HG03460 (cell line): ENCODE measurements around the gene HMG20A.

Source experiments
- ATAC-seq: cut with Tn5 transposase; IDR thresholded peaks from one replicate; pipeline ENCODE4 v1.9.1; 2021; ENCODE audit not compliant: unreplicated experiment

HMG20A gene

DNA sequence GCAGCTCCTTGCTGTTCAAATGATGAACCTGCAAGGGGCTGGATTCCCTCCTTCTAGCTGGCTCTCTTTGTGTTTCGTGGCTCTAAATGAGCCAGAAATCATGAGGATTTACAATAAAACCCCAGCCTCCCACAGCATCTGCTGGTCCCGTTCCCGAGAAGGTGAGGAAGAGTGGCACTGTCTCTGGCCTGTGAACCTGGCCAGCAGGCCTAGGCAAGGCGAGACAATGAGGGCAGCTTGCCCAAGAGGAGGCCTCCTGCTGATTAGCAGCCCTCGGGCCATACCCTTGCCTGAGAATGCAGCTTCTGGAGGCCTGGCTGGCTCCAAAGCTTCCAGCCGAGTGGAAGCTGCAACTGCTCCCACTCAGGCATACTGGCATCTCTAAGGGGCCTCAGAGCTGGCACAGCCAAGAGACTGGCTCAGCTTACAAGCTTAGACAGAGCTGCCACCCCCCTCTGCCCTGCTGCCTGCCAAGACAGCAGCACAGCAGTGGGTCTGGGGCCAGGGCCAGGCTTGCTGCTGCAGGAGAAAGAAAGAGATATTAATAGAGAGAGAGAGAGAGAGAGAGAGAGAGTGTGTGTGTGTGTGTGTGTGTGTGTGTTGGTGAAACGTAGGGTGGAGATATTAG lies 76.5 kb downstream of the HMG20A start:
- ATAC-seq = no peak

DNA sequence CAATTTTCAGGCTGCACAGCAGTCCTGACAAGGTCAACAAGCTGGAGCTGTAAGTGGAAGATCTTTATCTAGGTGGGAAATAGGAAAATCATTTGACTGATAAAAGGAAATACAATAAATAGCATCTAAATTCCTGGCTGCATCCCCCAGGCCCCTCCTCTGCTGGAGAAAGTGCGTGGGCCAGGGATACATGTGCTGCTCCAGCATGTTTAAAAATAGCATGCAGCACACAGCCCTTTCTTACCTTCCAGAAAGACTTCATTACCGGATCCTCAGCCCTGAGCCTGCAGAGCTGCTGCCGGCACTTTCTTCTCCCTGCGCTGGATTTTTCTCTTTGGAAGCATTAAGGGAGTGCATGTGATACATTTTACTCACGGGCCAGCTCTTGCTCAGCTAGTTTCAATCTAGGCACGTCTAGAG lies 77.3 kb downstream of the HMG20A start:
- ATAC-seq = no peak

DNA sequence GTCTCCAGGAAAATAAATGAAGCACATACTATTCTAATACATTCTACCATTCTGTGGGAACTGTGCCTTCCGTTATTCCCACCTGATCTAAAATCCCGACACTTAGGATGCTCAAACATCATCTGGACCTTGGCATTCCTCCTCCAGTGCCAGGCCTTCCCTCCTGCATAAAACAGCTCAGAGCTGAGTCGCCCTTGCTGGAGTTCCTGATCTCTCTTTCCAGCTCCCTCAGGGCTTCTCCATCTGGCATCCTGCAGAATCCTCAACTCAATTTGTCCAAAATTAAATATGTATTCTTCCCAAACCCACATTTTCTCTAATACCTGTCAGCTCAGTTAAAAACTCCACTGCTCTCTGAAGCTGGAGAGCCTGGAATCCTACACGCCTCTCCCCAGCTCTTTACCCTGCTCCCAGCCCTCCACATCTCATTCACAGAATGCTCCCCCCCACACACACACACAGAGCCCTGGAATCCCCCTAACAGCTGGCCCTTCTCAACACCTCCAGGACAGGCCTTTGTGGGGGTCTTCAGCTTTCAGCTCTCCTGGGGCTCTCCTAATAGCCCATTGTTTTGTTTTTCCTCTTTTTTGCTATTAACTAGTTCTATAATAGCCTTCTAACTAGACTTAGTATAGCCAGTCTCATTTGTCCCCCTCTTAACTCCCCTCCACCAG lies 78.5 kb downstream of the HMG20A start:
- no peak for ATAC-seq

DNA sequence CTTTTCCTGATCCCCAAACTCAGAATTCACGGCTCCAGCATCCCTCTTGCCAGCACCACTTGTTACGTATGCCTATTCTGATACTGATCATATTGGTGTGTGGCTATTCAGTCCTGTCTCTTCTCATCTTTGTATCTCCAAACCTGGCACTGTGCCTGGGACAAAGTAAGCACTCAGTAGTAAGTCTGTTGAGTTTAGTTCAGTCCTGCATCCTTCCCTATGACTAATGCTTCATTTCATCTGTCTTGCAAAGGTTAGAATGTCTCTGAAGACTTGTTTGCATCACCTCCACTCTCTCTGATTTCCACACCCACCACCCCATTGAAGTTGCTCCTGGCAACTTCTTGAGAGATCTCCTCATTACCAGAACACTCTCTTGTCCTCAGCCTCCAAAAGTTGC lies 80.3 kb downstream of the HMG20A start:
- ATAC-seq = no peak

DNA sequence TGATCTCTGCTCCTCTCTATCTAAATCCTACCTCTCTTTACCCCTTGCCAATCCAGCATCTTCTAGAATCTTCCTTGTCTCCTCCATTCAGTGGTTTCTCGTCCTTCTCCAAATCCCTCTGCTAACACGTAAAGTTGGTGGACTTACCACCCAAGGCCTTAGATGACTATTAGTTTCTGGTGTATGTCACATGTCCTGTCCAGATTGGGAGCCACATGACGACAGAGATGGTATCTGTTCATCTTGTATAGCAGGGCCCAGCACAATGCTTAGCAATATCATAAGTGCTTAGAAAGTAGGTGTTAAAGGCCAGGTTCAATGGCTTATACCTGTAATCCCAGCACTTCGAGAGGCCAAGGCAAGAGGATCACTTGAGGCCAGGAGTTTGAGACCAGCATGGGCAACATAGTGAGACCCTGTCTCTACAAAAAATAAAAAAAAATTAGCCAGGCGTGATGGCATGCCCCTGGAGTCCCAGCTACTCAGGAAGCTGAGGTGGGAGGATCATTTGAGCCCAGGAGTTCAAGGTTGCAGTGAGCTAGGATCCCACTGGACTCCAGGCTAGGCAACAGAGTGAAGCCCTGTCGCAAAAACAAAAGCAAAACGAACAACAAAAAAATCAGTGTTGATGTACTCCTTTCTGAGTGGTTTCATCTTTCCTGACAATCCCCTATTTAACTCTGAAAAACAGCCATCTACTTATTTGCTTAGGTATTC lies 81.8 kb downstream of the HMG20A start:
- no peak for ATAC-seq

DNA sequence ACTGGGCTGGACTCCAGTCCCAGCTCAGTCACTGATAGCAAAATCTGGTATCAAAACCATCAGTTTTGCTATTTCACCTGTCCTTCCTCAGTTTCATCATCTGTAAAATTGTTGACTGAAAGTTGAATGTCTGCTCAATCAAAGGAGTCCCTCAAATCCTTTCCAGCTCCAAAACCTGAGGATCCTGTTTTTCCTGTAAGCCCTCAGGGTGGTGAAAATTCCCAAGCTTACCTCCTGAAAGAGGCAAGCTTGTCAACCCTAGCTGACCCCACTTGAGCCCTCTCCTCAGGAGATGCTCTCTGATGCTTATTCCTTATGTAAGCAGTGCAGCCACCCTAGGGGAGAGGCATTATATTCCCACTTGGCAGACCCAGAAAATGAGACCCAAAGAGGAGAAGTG lies 82.6 kb downstream of the HMG20A start:
- ATAC-seq = no peak

DNA sequence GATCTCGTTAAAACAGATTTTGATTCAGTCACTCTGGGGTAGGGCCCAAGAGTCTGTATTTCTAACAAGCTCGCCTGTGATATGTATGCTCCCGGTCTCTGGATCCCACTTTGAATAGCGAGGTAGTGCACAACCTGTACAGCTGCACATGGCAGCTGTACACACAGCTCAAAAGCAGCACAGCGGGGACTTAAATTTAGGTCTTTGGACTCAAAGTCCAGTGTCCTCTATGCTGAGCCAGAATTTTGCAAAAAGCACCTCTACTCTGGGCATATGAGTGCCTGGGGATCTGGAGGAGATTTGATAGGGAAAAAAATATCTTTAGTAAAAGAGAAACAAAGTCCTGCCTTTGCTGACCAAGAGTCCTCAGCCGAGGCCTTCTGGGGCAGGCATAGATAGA lies 83.1 kb downstream of the HMG20A start:
- ATAC-seq = no peak

DNA sequence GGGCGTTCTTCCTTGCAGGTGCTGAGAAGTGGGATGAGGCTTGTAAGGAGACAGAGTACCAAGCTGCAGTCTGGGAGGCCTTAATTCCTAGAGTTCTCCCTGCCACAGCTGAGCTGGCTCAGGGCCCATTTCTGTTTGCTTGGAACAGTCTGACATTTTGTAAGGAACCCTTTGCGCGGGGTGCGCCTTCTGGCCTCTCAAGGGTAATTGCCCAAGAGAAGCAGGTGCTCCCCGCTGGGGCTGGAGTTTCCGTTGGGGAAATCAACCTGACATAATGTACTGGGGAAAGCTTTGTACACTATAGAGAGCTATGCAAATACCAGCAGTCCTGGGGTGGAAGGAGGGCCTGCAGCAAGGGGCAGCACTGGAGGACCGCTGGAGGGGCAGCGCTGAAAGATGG lies 83.6 kb downstream of the HMG20A start:
- no peak for ATAC-seq

DNA sequence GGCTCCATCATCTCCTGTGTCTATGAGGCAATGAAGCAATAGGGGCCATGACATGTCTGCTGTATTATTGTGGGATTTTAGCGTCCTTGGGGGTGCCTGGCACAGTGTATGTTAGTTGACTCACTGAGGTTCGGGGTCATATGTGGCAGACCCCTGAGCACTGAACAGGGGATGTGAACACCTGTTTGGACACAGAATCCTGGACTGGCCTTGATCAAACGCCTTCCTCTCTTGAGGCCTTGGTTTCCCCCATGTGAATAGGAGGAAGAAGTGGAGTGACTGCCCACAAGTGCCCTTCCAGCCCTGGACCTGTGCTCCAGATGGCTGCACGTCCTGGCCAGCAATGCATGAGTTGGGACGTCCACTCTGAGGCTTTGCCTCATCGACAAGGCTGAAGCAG lies 84.2 kb downstream of the HMG20A start:
- ATAC-seq = no peak

DNA sequence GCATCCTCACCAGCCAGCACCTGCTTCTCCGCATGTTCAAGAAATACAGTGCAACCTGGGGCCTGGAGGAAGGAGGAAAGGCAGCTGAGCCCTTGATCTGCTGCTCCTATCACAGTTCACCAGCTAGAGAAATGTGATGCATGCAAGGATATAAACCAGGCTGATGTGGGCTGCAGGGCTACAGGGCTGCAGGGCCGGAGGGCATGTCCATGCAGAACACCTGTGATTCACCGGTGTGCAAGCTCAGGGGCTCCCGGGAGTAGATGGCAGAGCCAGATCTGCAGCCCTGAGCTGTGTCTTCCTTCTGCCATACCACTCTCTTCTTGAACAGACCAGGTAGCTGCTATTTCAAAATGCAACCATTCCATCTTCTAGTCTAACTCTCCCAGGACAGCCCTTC lies 84.9 kb downstream of the HMG20A start:
- no peak for ATAC-seq

DNA sequence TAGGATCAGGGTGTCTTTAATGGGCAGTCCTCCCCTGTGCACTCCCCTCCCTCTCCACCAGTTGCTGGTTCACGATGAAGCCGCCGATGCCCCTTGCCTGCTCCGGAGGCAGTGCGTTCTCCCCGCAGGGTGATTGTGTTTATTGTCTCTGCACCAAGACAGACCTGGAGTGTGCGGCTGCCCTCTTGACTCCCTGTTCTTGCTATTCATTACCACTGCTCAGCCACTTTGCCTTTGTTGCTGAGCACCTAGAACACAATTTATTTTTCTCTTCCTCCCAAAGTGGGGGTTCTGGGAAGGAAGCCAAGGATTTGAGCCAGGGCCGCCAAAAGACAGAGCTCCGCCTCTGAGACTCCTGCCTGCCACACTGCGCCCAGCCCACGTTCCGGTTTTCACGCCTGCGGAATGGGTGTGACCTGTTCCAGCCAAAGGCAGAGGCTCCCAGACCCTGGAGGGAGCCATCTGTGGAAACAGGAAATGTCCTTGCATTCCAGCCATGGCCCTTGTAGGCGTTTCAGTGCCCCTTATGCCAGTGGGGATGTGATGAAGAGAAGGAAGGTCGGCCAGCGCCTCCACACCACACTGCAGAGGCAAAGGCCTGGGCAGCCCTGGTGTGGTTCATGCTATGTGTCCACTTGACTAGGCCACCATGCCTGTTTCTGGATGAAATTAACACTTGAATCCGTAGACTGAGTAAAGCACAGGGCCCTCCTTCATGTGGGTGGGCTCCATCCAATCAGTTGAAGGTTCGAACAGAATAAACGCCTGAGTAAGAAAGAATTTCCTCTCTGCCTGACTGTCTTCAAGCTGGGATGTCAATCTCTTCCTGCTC lies 85.8 kb downstream of the HMG20A start:
- no peak for ATAC-seq

DNA sequence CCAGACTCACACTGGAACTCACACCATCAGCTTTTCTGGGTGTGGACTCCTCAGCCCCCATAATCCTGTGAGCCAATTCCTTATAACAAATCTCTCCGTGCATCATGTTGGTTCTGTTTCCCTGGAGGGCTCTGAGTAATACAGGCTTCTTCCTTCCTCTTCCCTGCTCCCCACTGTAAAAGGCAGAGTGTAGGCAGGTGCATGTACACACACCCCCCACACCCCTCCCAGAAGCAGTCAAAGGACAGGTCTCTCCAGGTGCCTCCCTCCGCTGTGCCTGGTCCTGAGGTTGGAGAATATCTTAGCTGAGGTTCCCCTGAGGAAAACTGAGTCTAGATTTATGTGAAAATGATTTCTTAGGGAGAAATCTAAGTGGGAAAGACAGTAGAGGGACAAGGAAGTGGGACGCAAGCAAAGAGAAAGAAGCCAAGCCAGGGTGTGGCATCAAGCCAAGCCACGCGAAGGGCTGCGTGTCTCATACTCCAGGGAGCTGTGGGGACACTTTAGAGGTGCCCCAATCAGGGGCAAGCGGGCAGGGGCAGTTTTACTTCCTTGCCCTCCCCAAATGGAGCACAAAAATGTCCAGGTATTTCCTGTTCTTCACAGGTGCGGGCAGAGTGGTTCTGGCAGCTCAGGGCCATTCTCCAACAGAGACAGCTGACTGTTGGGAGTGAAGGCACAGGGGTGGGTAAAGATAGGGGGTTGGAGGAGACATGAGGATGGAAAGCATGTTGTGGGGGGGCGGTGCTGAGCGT lies 86.6 kb downstream of the HMG20A start:
- ATAC-seq = no peak

DNA sequence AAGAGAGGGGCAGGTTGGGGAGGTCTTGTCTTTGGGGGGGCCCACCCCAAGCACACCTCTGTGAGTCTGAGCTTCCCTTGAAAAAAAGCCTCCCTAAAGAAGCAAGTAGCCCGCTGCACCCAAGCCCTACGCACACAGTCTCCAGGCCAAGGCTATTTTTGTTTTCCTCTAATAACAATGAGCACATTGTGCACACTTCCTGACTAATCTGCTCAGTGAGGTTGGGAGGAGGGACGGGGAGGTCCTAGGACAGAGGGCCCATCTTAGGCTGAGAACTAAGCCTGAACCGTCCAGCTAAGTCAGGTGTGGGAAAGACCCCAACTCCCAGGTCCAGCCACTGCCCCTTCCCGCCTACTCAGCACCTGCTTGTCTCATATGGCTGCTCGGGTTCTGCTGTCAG lies 87.2 kb downstream of the HMG20A start:
- no peak for ATAC-seq

DNA sequence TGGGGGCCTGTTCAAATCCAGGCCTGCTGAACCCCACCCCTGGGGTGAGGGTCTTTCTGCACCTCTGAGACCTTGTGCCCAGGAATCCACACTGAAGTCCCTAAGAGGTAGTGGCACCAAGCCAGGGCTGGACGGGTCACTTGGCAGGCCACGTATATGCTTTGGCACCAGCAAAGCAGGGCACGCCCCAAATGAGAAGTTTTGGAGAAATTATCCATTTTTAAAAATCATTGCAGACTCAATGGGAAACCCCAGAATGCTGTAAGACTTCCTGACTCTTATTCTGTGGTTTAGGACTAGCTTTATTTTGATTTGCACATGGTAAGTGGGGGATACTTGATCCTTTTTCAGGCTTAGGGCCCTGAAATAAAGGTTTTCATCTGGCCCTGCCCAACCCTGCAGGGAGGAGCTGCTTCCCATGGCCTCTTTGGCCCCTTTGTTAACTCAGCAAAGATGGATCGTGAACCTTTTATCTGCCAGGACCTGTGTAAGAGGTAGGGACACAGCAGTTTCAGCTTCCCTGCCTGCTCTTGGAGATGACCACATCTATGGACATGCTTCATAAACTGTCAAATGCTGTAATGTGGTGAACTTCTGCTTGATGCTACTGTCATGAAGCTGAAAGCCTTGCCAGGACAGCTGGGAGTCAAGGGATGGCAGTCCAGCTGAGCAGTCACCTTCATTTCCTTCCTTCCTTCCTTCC lies 88.0 kb downstream of the HMG20A start:
- ATAC-seq = no peak

DNA sequence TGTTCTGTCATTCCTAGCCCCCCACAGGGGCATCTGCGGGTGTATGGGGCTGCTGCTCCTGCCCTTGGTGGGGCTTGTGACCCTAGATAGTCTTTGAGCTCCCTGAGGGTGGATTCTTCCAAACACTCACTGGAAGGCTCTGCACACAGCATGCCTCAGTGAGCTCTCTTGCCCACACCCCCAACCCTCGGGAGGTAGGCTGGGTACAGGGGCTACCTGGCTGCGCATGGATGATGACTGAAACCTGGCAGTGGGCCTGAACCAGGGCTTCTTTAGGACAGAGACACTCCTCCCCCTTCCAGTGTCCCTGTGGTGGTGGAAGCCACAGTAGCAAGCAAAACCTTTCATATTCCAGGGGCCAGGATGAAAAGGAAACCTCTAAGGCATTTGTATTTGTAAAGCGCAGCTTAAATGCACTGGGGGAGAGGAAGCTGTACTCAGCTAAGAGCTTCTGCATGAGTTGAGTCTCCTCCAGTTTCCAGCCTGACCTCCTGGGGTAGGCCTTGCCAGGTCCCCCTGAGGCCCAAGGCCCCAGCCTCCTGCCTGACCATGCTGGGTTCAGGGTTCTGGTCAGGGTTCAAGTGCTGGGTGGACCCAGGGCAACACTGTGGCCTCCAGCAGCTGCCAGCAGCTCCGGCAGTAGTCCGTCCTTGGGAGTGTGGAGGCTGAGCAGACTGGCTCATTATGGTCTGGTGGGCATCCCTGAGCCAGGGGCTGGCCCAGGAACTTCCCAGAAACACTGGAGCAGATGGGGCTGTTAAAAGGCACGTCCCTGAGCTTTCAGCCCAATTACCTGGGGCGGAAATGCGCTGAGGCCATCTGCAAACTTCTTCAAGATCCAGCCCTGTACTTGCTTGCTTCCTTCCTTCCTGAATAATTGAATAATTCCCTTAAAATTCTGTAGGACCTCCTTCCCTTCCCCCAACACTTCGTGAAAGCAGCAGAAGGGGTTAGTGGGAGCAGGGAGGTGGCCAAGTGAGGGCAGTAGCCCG lies 89.7 kb downstream of the HMG20A start:
- ATAC-seq = no peak

DNA sequence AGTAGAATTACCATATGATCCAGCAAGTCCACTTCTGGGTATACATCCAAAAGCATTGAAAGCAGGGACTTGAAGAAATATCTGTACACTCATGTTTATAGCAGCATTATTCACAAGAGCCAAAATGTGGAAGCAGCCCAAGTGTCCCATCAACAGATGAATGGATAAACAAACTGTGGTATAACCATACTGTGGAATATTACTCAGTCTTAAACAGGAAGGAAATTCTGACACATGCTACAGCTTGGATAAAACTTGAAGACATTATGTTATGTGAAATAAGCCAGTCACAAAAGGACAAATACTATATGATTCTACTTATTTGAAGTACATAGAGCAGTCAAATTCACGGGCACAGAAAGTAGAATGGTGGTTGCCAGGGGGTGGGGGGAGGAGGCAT lies 91.2 kb downstream of the HMG20A start:
- no peak for ATAC-seq

DNA sequence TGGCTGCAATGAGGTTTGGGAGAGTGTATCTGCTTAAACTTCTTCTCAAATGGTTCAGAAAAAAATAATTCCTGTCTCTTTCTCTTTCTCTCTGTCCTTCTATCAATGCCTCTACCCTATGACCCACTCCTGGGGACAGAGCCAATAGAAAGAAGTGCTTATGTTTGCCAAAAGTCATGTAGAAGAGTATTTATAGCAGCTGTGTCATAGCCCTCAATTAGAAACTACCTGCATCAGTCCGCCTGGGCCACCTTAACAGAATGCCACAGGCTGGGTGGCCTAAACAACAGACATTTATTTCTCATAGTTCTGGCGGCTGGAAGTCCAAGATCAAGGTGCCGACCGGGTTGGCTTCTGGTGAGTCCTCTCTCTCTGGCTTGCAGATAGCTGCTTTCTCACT lies 92.5 kb downstream of the HMG20A start:
- no peak for ATAC-seq

DNA sequence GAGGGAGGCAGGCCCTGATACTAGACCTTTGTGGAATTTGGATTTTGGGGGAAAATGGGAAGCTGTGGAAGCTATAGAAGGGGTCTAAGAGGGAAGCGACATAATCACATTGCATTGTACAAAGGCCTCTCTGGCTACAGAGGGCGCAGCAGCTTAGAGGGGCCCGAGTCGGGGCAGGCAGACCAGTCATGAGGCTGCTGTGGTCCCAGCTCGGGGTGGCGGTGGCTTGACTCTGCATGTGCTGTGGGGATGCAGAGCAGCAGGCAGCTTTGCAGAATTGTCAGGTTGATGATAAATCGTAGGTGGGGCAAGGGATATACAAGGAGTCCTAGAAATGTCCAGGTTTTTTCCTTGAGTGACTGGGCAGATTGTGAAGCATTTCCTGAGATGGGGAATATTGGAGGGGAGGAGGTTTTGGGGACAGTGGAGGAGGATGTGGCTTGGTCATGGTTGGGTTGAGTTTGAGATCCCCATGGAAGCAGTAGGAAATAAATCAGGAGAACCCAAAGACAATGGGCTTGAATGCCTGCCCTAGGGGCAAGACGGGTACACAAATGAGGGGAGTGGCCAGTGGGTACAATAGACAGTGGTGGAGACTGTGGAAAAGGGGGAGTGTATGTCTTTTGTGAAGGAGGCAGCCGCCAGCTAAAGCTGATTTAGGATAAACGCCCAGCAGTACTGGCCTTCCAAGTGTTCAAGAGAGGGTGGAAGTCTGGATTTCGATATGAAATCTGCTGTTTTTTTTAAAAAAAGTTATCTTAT lies 94.1 kb downstream of the HMG20A start:
- ATAC-seq = no peak
